Endothelial cell of umbilical vein (primary cell): ENCODE results near the gene SNX5. TPM values are rescaled to one million over a fixed set of nuclear protein-coding genes. Genes with fewer than 3 reads are reported as not detected.

Experiments
- BruUV-seq: library from RNA; stranded (reverse); fragments of 400-500 nt; replicated peaks from 2 replicates; lab custom pipeline; 2021; lab: Mats Ljungman, UMichigan
- CTCF ChIA-PET: fragments of 300-600, 350-600 bp; sonication (Branson Sonifier 250); formaldehyde crosslinking; loops from one replicate; lab custom pipeline; 2021; ENCODE audit warnings: antibody characterized with exemption, inconsistent platforms; lab: Charles Lee
- POLR2A ChIA-PET: fragments of 300-600, 350-600 bp; sonication (Branson Sonifier 250); formaldehyde crosslinking; loops from one replicate; lab custom pipeline; 2021; ENCODE audit warnings: antibody characterized with exemption, inconsistent platforms; lab: Charles Lee
- DNase-seq: peaks from one replicate; pipeline ENCODE4 v3.0.0-alpha.2; 2011; ENCODE audit warnings: low read depth, low spot score
- FAIRE-seq: peaks from 2 replicates; lab custom pipeline; 2011; peaks lifted over from hg19 to GRCh38; lab: Jason Lieb, UNC
- H2AFZ ChIP-seq: 2 replicates; pipeline ENCODE4 v1.6.0; 2012; ENCODE audit warnings: low read depth, low read length, control low read depth, inconsistent platforms
- H3K27ac ChIP-seq: 2 replicates; pipeline ENCODE4 v1.5.1; 2011; ENCODE audit warnings: low read depth, mild to moderate bottlenecking, control low read depth, low read length, moderate library complexity; ENCODE audit not compliant: insufficient read depth
- H3K27me3 ChIP-seq, 2 experiments: 2 replicates each; pipeline versions ENCODE4 v1.6.0 to v1.6.1; 2011; ENCODE audit warnings: low read length in 2 of 2, mixed read lengths in 1 of 2; ENCODE audit not compliant: control insufficient read depth in 2 of 2, insufficient read depth in 2 of 2
- H3K36me3 ChIP-seq, 2 experiments: 2 replicates in 1 of 2; 3 replicates in 1 of 2; pipeline ENCODE4 v1.5.1; 2011; ENCODE audit warnings: low read length in 2 of 2, mild to moderate bottlenecking in 1 of 2, moderate library complexity in 1 of 2; ENCODE audit not compliant: control insufficient read depth in 2 of 2, insufficient read depth in 2 of 2; ENCODE audit errors: extremely low read depth in 1 of 2
- H3K4me1 ChIP-seq: 3 replicates; pipeline ENCODE4 v1.5.1; 2011; ENCODE audit warnings: mild to moderate bottlenecking, low read length; ENCODE audit not compliant: control insufficient read depth, insufficient read depth; ENCODE audit errors: extremely low read depth
- H3K4me2 ChIP-seq: 2 replicates; pipeline ENCODE4 v1.6.1; 2011; ENCODE audit warnings: low read length, control low read depth, mixed read lengths; ENCODE audit not compliant: insufficient read depth
- H3K4me3 ChIP-seq, 3 experiments: fragments of 200-600 bp in 1 of 3; sonication (generic), shearing (Covaris generic) in 1 of 3; replicated peaks in 1 of 3; 2 replicates each; pipeline ENCODE4 v1.5.1; 2011 to 2016; ENCODE audit warnings: control low read depth in 3 of 3, low read length in 3 of 3, mild to moderate bottlenecking in 2 of 3, inconsistent platforms in 1 of 3, low read depth in 1 of 3, moderate library complexity in 1 of 3; ENCODE audit not compliant: insufficient read depth in 1 of 3
- H3K79me2 ChIP-seq: 2 replicates; pipeline ENCODE4 v1.6.0; 2012; ENCODE audit warnings: low read length, inconsistent platforms; ENCODE audit not compliant: control insufficient read depth, insufficient read depth
- H3K9ac ChIP-seq: replicated peaks from 2 replicates; pipeline ENCODE3; 2011; ENCODE audit warnings: low read length, control low read depth; ENCODE audit not compliant: insufficient read depth; ENCODE audit errors: extremely low read depth
- H3K9me1 ChIP-seq: replicated peaks from 3 replicates; pipeline ENCODE4 v1.6.0; 2011; ENCODE audit warnings: mild to moderate bottlenecking, low read length; ENCODE audit not compliant: control insufficient read depth, insufficient read depth; ENCODE audit errors: extremely low read depth
- H3K9me3 ChIP-seq: replicated peaks from 2 replicates; pipeline ENCODE4 v1.5.1; 2012; ENCODE audit warnings: low read length, inconsistent platforms; ENCODE audit not compliant: control insufficient read depth, insufficient read depth
- H4K20me1 ChIP-seq: replicated peaks from 2 replicates; pipeline ENCODE3; 2011; ENCODE audit warnings: mild to moderate bottlenecking, low read length; ENCODE audit not compliant: control insufficient read depth, insufficient read depth; ENCODE audit errors: extremely low read depth
- CTCF ChIP-seq, 2 donors: IDR thresholded peaks; 1 replicate in 1 of 2; 2 replicates in 1 of 2; pipeline ENCODE4 v1.5.1; 2011; ENCODE audit warnings: low read length in 2 of 2, mild to moderate bottlenecking in 2 of 2, moderate library complexity in 2 of 2, control low read depth in 1 of 2, inconsistent platforms in 1 of 2, low read depth in 1 of 2; ENCODE audit not compliant: insufficient read depth in 1 of 2; ENCODE audit errors: extremely low read depth in 1 of 2
- EZH2 ChIP-seq: IDR thresholded peaks from 2 replicates; pipeline ENCODE4 v1.6.1; 2012; ENCODE audit warnings: borderline replicate concordance, low read depth, mild to moderate bottlenecking, moderate library complexity, low read length, inconsistent platforms; ENCODE audit not compliant: severe bottlenecking
- FOS ChIP-seq: IDR thresholded peaks from 2 replicates; pipeline ENCODE4 v1.6.1; 2011; ENCODE audit warnings: mild to moderate bottlenecking, low read length, moderate library complexity, borderline replicate concordance; ENCODE audit not compliant: insufficient read depth
- GATA2 ChIP-seq: IDR thresholded peaks from 2 replicates; pipeline ENCODE4 v1.7.0; 2011; ENCODE audit warnings: low read depth, mild to moderate bottlenecking, moderate library complexity, mixed read lengths, low read length; ENCODE audit not compliant: insufficient read length, insufficient read depth
- JUN ChIP-seq: IDR thresholded peaks from 2 replicates; pipeline ENCODE4 v1.6.1; 2011; ENCODE audit warnings: borderline replicate concordance, low read depth; ENCODE audit not compliant: insufficient read length, insufficient read depth
- MYC ChIP-seq: IDR thresholded peaks from one replicate; pipeline ENCODE4 v1.6.1; 2011; ENCODE audit warnings: mild to moderate bottlenecking, low read depth, low read length
- POLR2A ChIP-seq: IDR thresholded peaks from 2 replicates; pipeline ENCODE4 v1.6.1; 2012; ENCODE audit warnings: low read depth, mild to moderate bottlenecking, control low read depth, low read length
- POLR2AphosphoS5 ChIP-seq: IDR thresholded peaks from 2 replicates; pipeline ENCODE4 v1.6.1; 2012; ENCODE audit warnings: low read depth, mild to moderate bottlenecking, control low read depth, low read length, moderate library complexity; ENCODE audit not compliant: insufficient read depth
- dilution Hi-C: fragments of 300-500 bp; cut with MboI; formaldehyde crosslinking; loops from one replicate; pipeline ENCODE4 v1.15.0; 2019; ENCODE audit warnings: low sequenced_read_pairs; ENCODE audit not compliant: extremely low pct_ligation_motif_present
- intact Hi-C: fragments of 100-400 bp; cut with micrococcal nuclease; formaldehyde crosslinking; loops from one replicate; pipeline ENCODE4 v1.10.0; 2022
- polyA plus RNA-seq, 4 experiments: library from polyadenylated mRNA; depleted of rRNA in 3 of 4; stranded (reverse) in 3 of 4; unstranded in 1 of 4; fragments of >200 nt; gene quantifications; 2 replicates each; pipeline versions ENCODE4 v1.2.1 to v1.2.3, GENCODE V29; 2011 to 2012; ENCODE audit warnings: missing spikeins in 1 of 4
- total RNA-seq: library from RNA; stranded (reverse); gene quantifications from 2 replicates; pipeline ENCODE4 v1.2.3, GENCODE V29; 2021
- TF ChIP-seq, protein P1 (sequence below): IDR thresholded peaks from 2 replicates; pipeline ENCODE4 v1.6.1; 2011; ENCODE audit not compliant: insufficient read depth, insufficient read length

Gene SNX5
- total and polyA plus RNA-seq, 2 donors (not counting 3 experiments of a cell fraction or from before 2014, with no cell fraction given): 76.2 to 121 TPM

DNA sequence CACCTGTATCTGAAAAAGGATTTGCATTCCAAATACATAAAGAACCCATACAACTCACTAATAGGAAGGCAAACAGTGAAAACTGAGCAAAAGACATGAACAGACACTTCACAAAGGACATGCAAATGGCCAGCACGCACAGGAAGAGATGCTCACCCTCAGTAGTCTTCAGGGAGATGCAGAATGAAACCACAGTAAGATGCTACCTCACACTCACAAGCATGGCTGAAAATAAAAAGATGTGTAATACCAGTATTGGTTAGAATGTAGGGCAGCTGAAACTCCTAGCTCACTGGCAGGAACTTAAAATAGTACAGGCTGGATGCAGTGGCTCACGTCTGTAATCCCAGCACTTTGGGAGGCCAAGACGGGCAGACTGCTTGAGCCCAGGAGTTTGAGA lies 64.6 kb downstream of the SNX5 start:
- no TSS peak for BruUV-seq
- H3K9me3 ChIP-seq: no peaks in the 10 kb centered on the region
- H3K27ac ChIP-seq: no peak overlapping the region
- H3K9me1 ChIP-seq: no peaks in the 10 kb centered on the region
- no peaks in the 10 kb centered on the region for H3K4me1 ChIP-seq
- no peak overlapping the region for H3K9ac ChIP-seq
- intact Hi-C loops: no loop called here
- ChIA-PET CTCF (interaction anchor here (1.5 kb wide), 1 partner anchor 222 kb away, joined by 3 read pairs; the partner anchor contains the start of gene RRBP1), POLR2A (no interaction called here)
- FAIRE-seq (no peak), DNase-seq (no peak)
- H4K20me1 ChIP-seq: no peaks in the 10 kb centered on the region
- H3K27me3 ChIP-seq: peaks cover 5 to 6% of the 10 kb centered on the region in 2 experiments
- no peaks in the 10 kb centered on the region for H3K36me3 ChIP-seq
- no peak overlapping the region for H2AFZ ChIP-seq
- H3K79me2 ChIP-seq: no peaks in the 10 kb centered on the region
- TF ChIP-seq, protein P1, sequence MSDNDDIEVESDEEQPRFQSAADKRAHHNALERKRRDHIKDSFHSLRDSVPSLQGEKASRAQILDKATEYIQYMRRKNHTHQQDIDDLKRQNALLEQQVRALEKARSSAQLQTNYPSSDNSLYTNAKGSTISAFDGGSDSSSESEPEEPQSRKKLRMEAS: no peak
- no peak for TF ChIP-seq FOS
- TF ChIP-seq POLR2A: no peak
- no peak for TF ChIP-seq MYC
- no peak for TF ChIP-seq POLR2AphosphoS5
- no peak for TF ChIP-seq JUN
- no peak for TF ChIP-seq EZH2
- TF ChIP-seq GATA2: no peak
- TF ChIP-seq CTCF (IDR thresholded peaks at IDR 0.05; ENCODE audit: extremely low read depth in 1 of 2, insufficient read depth in 1 of 2, low read depth in 1 of 2, low read length in 2 of 2): no peak
- dilution Hi-C loops: no loop called here
- no peak overlapping the region for H3K4me2 ChIP-seq
- H3K4me3 ChIP-seq: no peak overlapping the region
